Activated CD8-positive, alpha-beta T cell treated with anti-CD3 and anti-CD28 coated beads, Interleukin-2, amount 10 ng/mL, durations not matched to agents 7 days and 5 days (primary cell): ENCODE measurements around the gene SDF2L1. TPM values are rescaled to one million over a fixed set of nuclear protein-coding genes. Genes with fewer than 3 reads are reported as not detected.
"Not testable (repeated sequence)": the region's sequence is repeated elsewhere in the genome, so short reads cannot be mapped to it uniquely, and the experiment has no call there.

ENCODE experiments used
- ATAC-seq: fragments of 150-1000 bp; cut with Tn5 transposase; one replicate; pipeline ENCODE4 v1.10.0; 2021; ENCODE audit warnings: moderate library complexity
- CTCF ChIA-PET: fragments of 350-600 bp; sonication (Branson Sonifier 250); formaldehyde crosslinking; loops from one replicate; lab custom pipeline; 2021; ENCODE audit warnings: antibody characterized with exemption; lab: Charles Lee
- POLR2A ChIA-PET: fragments of 350-600 bp; sonication (Branson Sonifier 250); formaldehyde crosslinking; loops from one replicate; lab custom pipeline; 2021; ENCODE audit warnings: antibody characterized with exemption; lab: Charles Lee
- DNase-seq: peaks from one replicate; pipeline ENCODE4 v3.0.0-alpha.2; 2020
- H3K27ac Mint-ChIP-seq: one replicate; pipeline ENCODE4 v1.8.0; 2021; ENCODE audit warnings: mild to moderate bottlenecking, mixed read lengths
- H3K27me3 Mint-ChIP-seq: one replicate; pipeline ENCODE4 v1.8.0; 2021; ENCODE audit warnings: low read depth, mixed read lengths
- H3K36me3 Mint-ChIP-seq: one replicate; pipeline ENCODE4 v1.8.0; 2021; ENCODE audit warnings: low read depth, mixed read lengths
- H3K4me1 Mint-ChIP-seq: one replicate; pipeline ENCODE4 v1.8.0; 2021; ENCODE audit warnings: low read depth, mixed read lengths
- H3K4me3 Mint-ChIP-seq: one replicate; pipeline ENCODE4 v1.8.0; 2021; ENCODE audit warnings: mild to moderate bottlenecking, mixed read lengths
- H3K9me3 Mint-ChIP-seq: one replicate; pipeline ENCODE4 v1.8.0; 2022; ENCODE audit warnings: mixed read lengths; ENCODE audit not compliant: insufficient read depth
- total RNA-seq, 2 experiments: library from RNA; stranded (reverse); gene quantifications; one replicate each; pipeline ENCODE4 v1.2.3, GENCODE V29; 2021

Gene SDF2L1
- total RNA-seq, 2 experiments from 2014 or later, result 85.9 to 86.4 TPM

- Mint-ChIP-seq H3K4me3 (no peak overlapping the region), H3K36me3 (peaks cover 16% of the 10 kb centered on the region), H3K27me3 (no peaks in the 10 kb centered on the region), H3K9me3 (no peaks in the 10 kb centered on the region), H3K27ac (no peak overlapping the region), H3K4me1 (peaks cover 16% of the 10 kb centered on the region)
- ATAC-seq (no peak), DNase-seq (no peak)
- CTCF ChIA-PET, result interaction anchor here (1.6 kb wide), 1 partner anchor 23 kb away, joined by 4 read pairs; no protein-coding TSS in a partner anchor
- POLR2A ChIA-PET, result interaction anchor here (0.6 kb wide), 2 partner anchors 21 to 204 kb away, joined by 3 read pairs; no protein-coding TSS in a partner anchor
Measured at GRCh38 chr22:21605887-21606564, 36.1 kb upstream of the SDF2L1 start.

GRCh38 chr22:21606775-21607174 lies 35.3 kb upstream of the SDF2L1 start:
- peaks cover 19% of the 10 kb centered on the region for H3K4me1 Mint-ChIP-seq
- no peak overlapping the region for H3K4me3 Mint-ChIP-seq
- DNase-seq (no peak), ATAC-seq (no peak)
- ChIA-PET POLR2A (interaction anchor here (1.1 kb wide), 1 partner anchor 38 kb away, joined by 3 read pairs; no protein-coding TSS in a partner anchor), CTCF (interaction anchor here (1.6 kb wide), 1 partner anchor 22 kb away, joined by 4 read pairs; no protein-coding TSS in a partner anchor)
- H3K27me3 Mint-ChIP-seq, result no peaks in the 10 kb centered on the region
- no peaks in the 10 kb centered on the region for H3K9me3 Mint-ChIP-seq
- H3K27ac Mint-ChIP-seq, result no peak overlapping the region
- peaks cover 24% of the 10 kb centered on the region for H3K36me3 Mint-ChIP-seq

DNA sequence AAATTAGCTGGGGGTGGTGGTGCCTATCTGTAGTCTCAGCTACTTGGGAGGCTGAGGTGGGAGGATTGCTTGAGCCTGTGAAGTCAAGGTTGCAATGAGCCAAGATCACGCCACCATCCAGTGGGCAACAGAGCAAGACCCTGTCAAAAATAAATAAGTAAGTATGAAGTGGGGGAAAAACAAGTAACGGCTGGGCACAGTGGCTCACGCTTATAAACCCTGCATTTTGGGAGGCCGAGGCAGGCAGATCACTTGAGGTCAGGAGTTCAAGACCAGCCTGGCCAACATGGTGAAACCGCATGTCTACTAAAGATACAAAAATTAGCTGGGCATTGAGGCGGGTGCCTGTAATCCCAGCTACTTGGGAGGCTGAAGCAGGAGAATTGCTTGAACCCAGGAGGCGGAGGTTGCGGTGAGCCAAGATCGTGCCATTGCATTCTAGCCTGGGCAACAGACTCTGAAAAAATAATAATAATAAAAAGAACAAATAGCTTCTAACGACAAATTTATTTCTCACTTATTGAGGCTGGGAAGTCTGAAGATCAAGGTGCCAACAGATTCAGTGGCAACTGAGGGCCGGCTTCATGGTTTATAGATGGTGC lies 32.4 kb upstream of the SDF2L1 start:
- POLR2A ChIA-PET, DNase-seq, H3K27ac Mint-ChIP-seq, H3K4me3 Mint-ChIP-seq, ATAC-seq, H3K9me3 Mint-ChIP-seq, H3K27me3 Mint-ChIP-seq: not testable (repeated sequence)
- Mint-ChIP-seq H3K4me1 (peaks cover 14% of the 10 kb centered on the region), H3K36me3 (peaks cover 37% of the 10 kb centered on the region)
- CTCF ChIA-PET, result interaction anchor here (0.7 to 1.2 kb wide), 2 partner anchors 20 to 34 kb away, joined by 3 to 4 read pairs; no protein-coding TSS in a partner anchor

DNA sequence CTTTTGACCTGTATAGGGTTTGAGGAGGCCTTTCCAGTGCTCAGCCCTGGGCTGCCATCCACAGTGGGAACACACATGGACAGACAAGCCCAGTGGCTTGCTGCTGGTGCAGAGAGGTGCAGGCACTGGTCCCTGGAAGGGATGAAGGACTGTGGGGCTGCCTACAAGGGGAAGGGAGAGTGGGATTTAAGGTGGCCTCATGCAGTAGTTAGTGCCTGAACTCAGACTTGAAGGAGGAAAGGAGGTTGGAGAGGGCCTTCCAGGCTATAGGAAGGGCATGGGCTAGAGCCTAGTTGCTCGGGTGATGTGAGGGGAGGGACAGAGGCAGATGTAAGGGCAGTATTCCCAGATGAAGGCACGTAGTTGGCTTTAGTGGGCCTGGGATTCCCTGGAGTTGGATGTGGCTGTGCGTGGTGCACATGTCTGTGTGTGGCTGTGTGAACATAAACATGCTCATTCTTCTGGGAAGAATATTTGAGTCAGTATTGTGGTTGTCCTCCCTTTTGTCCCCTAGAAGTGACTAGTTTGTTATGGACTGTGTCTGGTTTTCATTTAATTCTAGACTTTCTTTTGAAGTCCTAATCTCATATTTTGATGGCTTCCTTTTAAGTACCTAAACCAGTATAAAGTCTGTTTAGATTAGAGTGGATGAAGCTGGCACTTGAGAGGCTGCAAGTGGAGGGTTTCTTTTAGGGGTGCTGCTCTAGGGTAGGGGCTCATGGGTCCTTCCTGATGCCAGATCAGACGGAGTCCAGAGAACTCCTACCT lies 30.7 kb upstream of the SDF2L1 start:
- H3K36me3 Mint-ChIP-seq, result peaks cover 43% of the 10 kb centered on the region
- ChIA-PET CTCF (interaction anchor here (2.1 kb wide), 1 partner anchor 18 kb away, joined by 7 read pairs; no protein-coding TSS in a partner anchor), POLR2A (interaction anchor here (2.5 kb wide), 1 partner anchor 17 kb away, joined by 10 read pairs; no protein-coding TSS in a partner anchor)
- ATAC-seq, result no peak
- H3K4me3 Mint-ChIP-seq, result no peak overlapping the region
- H3K27me3 Mint-ChIP-seq, result no peaks in the 10 kb centered on the region
- H3K4me1 Mint-ChIP-seq, result peaks cover 11% of the 10 kb centered on the region
- no peaks in the 10 kb centered on the region for H3K9me3 Mint-ChIP-seq
- no peak for DNase-seq
- H3K27ac Mint-ChIP-seq, result peak overlapping the region; percentile 49

GRCh38 chr22:21612858-21613257 lies 29.2 kb upstream of the SDF2L1 start:
- no peak overlapping the region for H3K4me3 Mint-ChIP-seq
- H3K4me1 Mint-ChIP-seq, result peaks cover 7% of the 10 kb centered on the region
- DNase-seq, result no peak
- no peaks in the 10 kb centered on the region for H3K27me3 Mint-ChIP-seq
- no peaks in the 10 kb centered on the region for H3K9me3 Mint-ChIP-seq
- ChIA-PET CTCF (interaction anchor here (1.0 to 2.1 kb wide), 3 partner anchors 16 to 25 kb away, joined by 3 to 7 read pairs (median 3); no protein-coding TSS in a partner anchor), POLR2A (interaction anchor here (2.5 kb wide), 1 partner anchor 16 kb away, joined by 10 read pairs; no protein-coding TSS in a partner anchor)
- peaks cover 37% of the 10 kb centered on the region for H3K36me3 Mint-ChIP-seq
- no peak for ATAC-seq
- no peak overlapping the region for H3K27ac Mint-ChIP-seq

- POLR2A ChIA-PET, result no interaction called here
- H3K27ac Mint-ChIP-seq, result no peak overlapping the region
- no peak for ATAC-seq
Measured at GRCh38 chr22:21613553-21614233, 28.4 kb upstream of the SDF2L1 start.

GRCh38 chr22:21615731-21616130 lies 26.4 kb upstream of the SDF2L1 start:
- Mint-ChIP-seq H3K9me3 (no peaks in the 10 kb centered on the region), H3K27ac (no peak overlapping the region), H3K27me3 (no peaks in the 10 kb centered on the region), H3K36me3 (peaks cover 38% of the 10 kb centered on the region), H3K4me3 (no peak overlapping the region), H3K4me1 (peaks cover 9% of the 10 kb centered on the region)
- ChIA-PET POLR2A (interaction anchor here (1.1 kb wide), 1 partner anchor 16 kb away, joined by 3 read pairs; no protein-coding TSS in a partner anchor), CTCF (interaction anchor here (0.7 to 4.5 kb wide), 3 partner anchors 12 to 30 kb away, joined by 3 to 23 read pairs (median 4); partner anchors contain the start of gene YDJC)
- DNase-seq (no peak), ATAC-seq (no peak)

More at GRCh38 chr22:21613553-21614233, 28.4 kb upstream of the SDF2L1 start:
- no peak overlapping the region for H3K4me3 Mint-ChIP-seq
- CTCF ChIA-PET, result interaction anchor here (0.9 to 2.1 kb wide), 5 partner anchors 16 to 45 kb away, joined by 3 to 7 read pairs (median 3); no protein-coding TSS in a partner anchor
- H3K36me3 Mint-ChIP-seq, result peaks cover 37% of the 10 kb centered on the region
- no peak for DNase-seq
- no peaks in the 10 kb centered on the region for H3K27me3 Mint-ChIP-seq
- no peaks in the 10 kb centered on the region for H3K9me3 Mint-ChIP-seq
- H3K4me1 Mint-ChIP-seq, result peaks cover 7% of the 10 kb centered on the region

DNA sequence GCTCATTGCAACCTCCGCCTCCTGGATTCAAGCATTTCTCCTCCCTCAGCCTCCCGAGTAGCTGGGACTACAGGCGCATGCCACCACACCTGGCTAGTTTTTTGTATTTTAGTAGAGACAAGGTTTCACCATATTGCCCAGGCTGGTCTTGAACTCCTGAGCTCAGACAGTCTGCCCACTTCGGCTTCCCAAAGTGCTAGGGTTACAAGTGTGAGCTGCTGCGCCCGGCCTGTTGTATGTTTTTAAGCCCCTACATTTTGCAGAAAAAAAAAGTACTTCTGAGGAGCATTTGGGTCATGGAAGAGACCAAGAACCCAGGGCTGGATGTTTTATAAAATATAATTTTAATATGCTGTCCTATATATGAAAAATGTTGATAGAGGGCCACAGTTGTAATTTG lies 24.8 kb upstream of the SDF2L1 start:
- DNase-seq, H3K9me3 Mint-ChIP-seq, H3K4me3 Mint-ChIP-seq, H3K27me3 Mint-ChIP-seq, ATAC-seq, POLR2A ChIA-PET, H3K27ac Mint-ChIP-seq, H3K4me1 Mint-ChIP-seq: not testable (repeated sequence)
- CTCF ChIA-PET, result interaction anchor here (4.5 kb wide), 1 partner anchor 12 kb away, joined by 23 read pairs; the partner anchor contains the start of gene YDJC
- H3K36me3 Mint-ChIP-seq, result peaks cover 31% of the 10 kb centered on the region

DNA sequence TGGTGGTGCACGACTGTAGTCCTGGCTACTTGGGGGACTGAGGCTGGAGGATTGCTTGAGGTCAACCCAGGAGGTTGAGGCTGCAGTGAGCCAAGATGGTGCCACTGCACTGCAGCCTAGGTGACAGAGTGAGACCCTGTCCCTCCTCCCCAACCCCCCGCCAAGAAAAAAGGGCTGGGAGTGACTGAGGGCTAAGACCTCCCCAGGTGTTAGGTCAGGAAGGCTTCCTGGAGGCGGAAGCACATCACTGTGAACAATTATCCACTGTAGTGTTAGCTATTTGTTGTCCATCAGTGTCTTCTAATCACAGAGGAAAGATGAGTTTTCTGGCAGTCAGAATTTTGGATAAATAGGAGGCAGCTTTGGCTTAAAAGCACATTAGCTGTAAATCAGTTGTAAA lies 21.1 kb upstream of the SDF2L1 start:
- peaks cover 31% of the 10 kb centered on the region for H3K36me3 Mint-ChIP-seq
- no peak overlapping the region for H3K4me3 Mint-ChIP-seq
- no peaks in the 10 kb centered on the region for H3K9me3 Mint-ChIP-seq
- ChIA-PET POLR2A (no interaction called here), CTCF (no interaction called here)
- ATAC-seq (no peak), DNase-seq (no peak)
- H3K27me3 Mint-ChIP-seq, result no peaks in the 10 kb centered on the region
- peaks cover 8% of the 10 kb centered on the region for H3K4me1 Mint-ChIP-seq
- peak overlapping the region; percentile 39 for H3K27ac Mint-ChIP-seq

DNA sequence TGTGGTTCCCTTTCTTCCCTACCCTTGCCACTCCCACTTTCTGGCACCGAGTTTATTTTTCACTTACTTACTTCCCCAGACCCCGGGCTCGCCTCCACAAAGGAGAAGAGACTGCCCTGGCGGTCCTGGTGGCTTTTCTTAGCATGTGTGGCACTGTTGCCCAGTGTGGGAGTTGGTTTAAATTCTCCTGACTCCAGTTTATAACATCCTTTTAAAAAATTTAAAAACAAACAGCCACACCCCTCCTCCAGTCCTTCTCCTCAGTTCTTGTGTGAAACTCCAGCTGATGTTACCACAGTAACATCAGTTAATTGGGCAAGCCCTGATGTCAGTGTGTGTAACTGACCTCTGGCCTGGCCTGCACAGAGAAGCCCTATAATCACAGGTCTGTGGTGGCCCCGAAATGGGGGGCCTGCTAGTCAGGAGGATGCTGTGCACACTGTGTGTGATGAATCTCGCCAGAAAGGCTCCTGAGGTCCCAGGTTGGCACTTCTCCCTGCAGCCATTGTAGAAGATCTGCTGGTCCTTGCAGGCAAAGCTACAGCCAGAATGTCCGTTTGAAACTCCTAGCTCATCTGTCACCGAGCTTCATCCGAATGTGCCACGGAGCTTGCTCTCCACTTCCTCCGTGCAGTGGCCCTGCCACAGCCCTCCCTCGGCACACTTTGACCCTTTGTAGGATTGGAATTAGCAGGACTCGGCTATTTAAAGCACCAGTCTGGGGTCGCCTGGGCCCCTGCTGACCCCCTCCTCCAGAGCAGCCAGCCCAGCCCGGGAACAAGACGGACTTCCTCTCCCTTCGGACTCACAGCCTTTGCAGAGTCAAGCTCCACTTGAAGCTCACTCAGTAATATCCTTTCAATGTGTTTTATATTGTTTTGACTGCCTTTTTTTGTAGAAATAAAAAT lies 19.8 kb upstream of the SDF2L1 start:
- Mint-ChIP-seq H3K4me1 (peaks cover 16% of the 10 kb centered on the region), H3K9me3 (no peaks in the 10 kb centered on the region), H3K27ac (peak overlapping the region; percentile 24), H3K4me3 (no peak overlapping the region), H3K27me3 (no peaks in the 10 kb centered on the region), H3K36me3 (peaks cover 37% of the 10 kb centered on the region)
- ChIA-PET POLR2A (no interaction called here), CTCF (interaction anchor here (0.6 to 1.0 kb wide), 2 partner anchors 25 to 749 kb away, joined by 3 to 4 read pairs; no protein-coding TSS in a partner anchor)
- ATAC-seq (no peak), DNase-seq (no peak)
